T-helper 22 cell (primary cell): ENCODE results near the gene STIM2.

Source experiments
- DNase-seq: peaks from one replicate; pipeline ENCODE4 v3.0.0-alpha.2; 2020; ENCODE audit warnings: low read depth

STIM2 gene

DNA sequence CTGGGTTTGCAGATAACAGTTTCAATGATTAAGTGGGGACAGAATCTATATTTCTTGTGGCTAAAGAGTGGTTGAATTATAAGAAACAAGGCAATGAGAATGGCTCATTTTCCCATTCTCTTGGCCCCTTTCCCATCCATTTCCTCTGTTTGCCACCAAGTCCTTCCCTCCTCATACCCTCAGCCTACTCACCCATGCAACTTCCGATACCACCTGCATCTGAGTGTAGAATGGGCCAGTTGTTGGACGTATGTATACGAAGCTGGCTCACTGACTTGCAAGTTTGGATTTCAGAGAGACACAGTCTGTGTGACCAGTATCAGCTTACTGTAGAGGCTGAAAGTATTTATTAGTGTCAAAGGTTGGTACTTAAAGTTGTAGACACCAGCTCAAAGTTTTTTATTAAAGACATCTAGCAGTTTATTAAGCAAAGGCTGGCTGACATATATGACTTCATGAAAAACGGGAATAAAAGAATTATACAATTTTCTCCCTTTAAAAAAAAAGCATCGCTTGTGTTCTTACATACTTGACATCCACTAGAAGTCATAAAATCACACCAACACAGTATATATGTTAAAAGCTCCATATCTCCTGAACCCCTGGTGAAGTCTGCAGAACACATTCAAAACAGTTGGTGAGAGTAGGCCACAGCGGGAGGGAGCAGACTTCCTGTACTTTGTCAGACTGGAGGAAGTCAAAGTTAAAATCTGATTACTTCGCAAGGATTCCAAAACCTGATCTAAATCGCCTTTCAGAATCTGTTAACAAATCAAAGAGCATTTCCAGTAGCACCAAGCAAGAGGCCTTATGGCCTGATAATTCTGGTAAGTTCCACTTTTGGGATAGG is 22.4 kb upstream of the STIM2 start:
- no peak for DNase-seq

GRCh38 chr4:26839016-26839415 is 21.6 kb upstream of the STIM2 start:
- DNase-seq = no peak

- no peak for DNase-seq
Observed at GRCh38 chr4:26839534-26839951, 21.1 kb upstream of the STIM2 start.

DNA sequence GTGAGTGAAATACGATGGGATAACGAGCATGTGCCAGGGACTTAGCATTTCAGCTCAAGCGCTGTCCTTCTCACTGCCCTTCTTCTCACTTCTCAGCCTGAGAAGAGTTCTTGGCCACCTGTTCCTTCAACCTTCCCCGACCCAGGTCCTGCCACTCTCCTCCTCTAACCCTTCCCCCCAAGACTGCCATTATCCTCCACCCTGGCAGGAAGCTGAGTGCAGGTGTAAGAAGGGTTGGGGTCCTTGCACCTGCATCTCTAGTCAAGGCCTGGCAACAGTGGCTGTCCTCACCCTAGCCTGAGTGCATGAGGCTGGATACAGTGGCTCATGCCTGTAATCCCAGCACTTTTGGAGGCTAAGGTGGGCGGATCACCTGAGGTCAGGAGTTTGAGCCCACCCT is 19.9 kb upstream of the STIM2 start:
- DNase-seq = no peak

- no peak for DNase-seq
Observed at GRCh38 chr4:26842911-26843310, 17.7 kb upstream of the STIM2 start.

DNA sequence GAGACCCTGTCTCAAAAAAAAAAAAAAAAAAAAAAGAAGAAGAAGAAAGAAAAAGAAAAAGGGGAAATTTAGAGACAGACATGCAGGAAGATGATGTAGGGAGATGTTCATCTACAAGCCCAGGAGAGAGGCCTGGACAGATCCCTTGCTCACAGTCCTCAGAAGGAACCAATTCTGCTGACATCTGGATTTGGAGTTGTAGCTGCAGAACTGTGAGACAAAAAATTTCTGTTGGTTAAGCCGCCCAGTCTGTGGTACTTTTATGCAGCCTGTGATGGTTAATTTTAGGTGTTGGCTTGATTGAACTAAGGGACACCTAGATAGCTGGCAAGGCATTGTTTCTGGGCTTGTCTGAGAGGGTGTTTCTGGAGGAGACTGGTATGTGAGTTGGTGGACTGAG is 10.1 kb upstream of the STIM2 start:
- no peak for DNase-seq

DNA sequence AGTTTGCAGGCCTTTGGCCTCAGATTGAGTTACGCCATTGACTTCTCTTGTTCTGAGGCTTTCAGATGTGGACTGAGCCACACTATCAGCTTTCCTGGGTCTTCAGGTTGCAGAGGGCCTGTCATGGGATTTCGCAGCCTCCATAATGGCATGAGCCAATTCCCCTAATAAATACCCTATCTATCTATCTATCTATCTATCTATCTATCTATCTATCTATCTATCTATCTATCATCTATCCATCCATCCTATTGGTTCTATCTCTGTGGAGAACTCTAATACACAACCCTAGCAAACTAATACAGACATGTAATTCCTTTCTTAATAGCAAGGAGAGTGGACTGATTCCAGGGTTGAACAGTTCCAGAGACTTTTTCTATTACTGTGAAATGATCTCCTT is 9.5 kb upstream of the STIM2 start:
- DNase-seq = no peak

DNA sequence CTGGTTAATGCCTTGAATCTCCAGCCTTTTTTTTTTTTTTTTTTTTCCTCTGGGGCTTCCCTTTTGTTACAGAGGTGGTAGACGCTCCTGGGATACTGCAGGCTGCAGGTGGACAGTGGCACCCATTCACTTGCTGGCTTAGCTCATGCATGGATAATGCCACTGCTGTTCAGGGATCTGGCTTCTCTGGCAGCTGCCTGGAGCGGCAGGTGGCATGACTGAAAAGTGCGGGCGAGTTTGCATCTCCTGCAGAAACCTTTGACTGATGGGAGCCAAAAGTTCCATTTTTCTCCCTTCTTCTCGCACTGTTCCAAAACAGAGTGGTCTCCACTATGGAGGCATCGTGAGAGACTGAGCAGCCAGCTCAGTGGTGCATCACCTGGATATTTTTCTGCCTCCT is 5.9 kb upstream of the STIM2 start:
- DNase-seq = no peak

DNA sequence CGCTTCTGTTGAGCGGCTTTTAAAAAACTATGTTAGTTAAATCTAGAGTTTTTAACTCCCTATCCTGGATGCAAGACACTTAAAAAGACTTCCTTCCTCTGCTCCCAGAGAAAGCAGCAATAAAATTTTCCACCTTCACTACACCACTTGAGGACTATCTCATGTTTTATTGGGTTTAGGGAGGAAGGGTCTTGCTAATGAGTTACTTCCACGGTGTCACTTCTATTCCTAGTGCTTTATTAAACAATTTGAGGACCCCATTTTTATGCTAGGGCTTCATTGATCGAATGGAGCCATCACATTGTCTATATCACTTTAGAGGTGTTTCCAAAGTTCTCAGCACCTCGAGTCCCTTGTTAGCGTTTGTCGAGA is 3.7 kb upstream of the STIM2 start:
- DNase-seq = no peak

GRCh38 chr4:26857278-26858034 is 3.2 kb upstream of the STIM2 start:
- DNase-seq = peak; percentile 90

- no peak for DNase-seq
Observed at GRCh38 chr4:26858035-26858918, 2.4 kb upstream of the STIM2 start.

- no peak for DNase-seq
Observed at GRCh38 chr4:26858947-26859401, 1.7 kb upstream of the STIM2 start.

DNA sequence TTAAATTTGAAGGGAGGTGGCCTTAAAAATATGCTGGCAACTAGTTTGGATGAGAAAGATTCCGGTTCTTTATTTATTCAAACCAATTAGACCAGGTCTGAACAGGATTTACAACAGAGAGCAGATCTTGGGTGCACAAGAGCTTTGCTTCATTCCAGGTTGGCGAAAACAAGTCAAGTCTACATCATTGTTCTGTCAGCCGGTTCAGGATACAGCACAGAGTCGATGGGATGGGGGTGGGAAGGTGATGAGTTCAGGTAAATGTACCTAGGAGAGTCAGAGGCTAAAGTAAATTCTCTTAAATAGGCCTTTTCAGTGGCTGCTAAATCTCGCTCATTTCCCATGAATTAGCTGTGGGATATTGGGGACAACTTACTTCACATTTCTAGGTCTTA is 882 bp upstream of the STIM2 start:
- DNase-seq = no peak

DNA sequence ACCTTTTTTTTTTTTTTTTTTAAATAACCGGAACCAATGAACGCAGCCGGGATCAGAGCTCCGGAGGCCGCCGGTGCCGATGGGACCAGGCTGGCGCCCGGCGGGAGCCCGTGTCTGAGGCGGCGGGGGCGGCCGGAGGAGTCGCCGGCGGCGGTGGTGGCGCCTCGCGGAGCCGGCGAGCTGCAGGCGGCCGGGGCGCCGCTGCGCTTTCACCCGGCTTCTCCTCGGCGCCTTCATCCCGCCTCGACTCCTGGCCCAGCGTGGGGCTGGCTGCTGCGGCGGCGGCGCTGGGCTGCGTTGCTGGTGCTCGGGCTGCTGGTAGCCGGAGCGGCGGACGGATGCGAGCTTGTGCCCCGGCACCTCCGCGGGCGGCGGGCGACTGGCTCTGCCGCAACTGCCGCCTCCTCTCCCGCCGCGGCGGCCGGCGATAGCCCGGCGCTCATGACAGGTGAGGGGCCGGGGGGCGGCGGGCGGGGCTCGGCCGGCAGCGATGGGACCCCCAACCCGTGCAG is 337 bp downstream of the STIM2 start:
- no peak for DNase-seq

DNA sequence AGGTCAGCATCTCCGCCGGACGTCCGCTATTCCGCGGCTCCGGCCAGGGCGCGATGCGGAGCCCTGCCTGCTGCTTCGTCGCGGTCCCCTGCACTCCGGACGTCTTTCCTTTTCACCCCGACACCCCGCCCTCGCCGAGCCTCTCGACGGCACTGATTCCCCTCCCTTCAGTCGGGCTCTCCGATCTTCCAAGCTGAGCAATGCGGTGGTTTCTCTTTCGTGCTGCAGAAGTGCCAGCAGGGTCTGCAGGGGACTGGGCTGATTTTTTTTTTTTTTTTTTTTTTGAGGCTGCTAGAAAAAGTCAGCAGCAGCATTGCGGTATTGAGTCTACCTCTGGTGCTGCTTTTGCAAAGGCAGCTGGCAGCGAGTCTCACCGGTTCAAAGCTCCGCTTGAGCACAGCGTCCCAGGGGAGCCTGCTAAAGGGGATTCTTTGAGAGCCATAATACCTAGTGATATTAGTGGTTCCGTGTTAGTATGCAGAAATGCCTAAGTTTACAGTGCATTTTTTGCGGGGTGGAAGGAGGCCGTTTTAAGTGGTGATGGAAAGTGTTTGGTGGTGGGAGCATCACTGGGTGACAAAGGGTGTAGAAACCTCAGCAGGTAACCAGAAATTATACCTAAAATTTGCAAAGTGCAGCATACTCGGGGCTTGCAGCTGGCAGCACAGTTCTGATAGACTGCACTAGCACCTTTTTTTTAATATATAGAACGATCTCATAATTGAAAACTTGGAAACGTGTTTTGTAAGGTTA is 969 bp downstream of the STIM2 start:
- DNase-seq = peak; percentile 61

DNA sequence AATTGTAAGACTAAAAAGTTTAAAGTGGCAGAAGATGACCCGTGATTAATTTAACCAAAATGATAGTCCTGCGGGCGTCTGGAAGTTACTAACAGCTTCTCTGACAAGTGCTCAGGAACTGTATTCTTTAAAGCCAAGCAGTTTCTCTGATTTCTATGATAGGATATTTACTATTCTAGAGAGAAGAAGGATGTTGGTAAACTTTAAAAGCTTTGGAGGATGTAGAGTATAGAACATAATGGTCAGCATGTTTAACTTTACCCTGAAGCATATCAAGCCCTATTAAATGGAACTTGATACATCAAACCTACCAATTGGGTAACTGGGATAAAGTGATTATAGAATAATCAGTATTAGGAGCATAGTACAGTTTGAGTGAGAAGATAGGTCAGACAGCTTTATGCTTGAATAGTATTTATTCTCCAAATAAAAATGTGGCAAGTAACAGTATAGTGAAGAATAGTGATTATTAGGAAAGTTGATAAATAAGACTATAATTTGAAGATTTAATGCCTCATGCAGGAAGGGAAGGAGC is 1.8 kb downstream of the STIM2 start:
- no peak for DNase-seq

GRCh38 chr4:26863512-26863911 is 2.9 kb downstream of the STIM2 start:
- no peak for DNase-seq

GRCh38 chr4:26864899-26865298 is 4.3 kb downstream of the STIM2 start:
- DNase-seq = no peak

DNA sequence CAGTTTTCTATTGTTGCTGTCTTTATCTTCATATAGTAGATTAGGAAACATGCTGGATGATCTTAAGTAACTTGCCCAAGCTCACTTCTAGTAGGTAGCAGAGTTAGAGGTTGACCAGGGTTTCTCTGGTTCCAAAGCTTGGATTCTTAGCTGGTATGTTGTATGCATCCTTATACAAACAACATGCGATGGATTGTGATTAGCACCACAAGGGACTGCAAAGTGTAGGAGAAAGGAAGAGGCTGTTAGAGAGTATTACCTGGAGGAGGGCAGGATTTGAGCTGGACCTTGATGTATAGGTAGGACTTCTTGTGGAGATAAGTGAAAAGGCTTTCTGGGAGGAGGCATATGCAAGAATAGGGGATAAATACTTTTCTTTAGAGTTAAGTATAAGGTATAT is 5.6 kb downstream of the STIM2 start:
- DNase-seq = no peak

DNA sequence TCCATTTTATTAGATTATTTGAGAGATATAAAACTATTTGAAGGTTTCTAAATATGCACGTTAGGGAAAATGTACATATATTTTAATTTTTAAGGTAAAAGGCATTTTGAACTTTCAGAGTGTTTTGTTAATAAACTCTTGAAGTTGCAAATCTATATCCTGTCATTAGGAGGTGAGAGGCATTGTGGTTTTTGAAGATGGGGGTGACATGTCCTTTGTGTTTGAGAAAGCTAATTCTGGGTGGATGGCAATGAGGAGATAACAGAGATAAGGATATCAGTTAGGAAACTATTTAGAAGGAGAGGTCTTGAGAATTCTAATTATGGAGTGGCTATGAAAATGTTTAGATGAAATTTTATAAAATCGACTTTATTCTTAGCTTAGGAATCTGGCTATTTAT is 6.1 kb downstream of the STIM2 start:
- DNase-seq = no peak
